CD14-positive monocyte (primary cell): ENCODE measurements around the gene TOR1A. TPM values are rescaled to one million over a fixed set of nuclear protein-coding genes. Genes with fewer than 3 reads are reported as not detected.
A peak's percentile ranks its signal among the peaks of the same experiment; 100 is the strongest.

Experiments
- DNase-seq, 3 donors: peaks; one replicate each; pipeline ENCODE4 v3.0.0-alpha.2; 2011 to 2022
- H2AFZ ChIP-seq: 2 replicates; pipeline ENCODE4 v1.6.0; 2012; ENCODE audit warnings: mild to moderate bottlenecking, low read depth, low read length, inconsistent platforms; ENCODE audit not compliant: insufficient read depth, poor library complexity, severe bottlenecking
- H3K27ac ChIP-seq, 2 donors: 1 replicate in 1 of 2; 2 replicates in 1 of 2; pipeline ENCODE4 v1.5.1; 2012 to 2013; ENCODE audit warnings: low read length in 2 of 2, control low read depth in 1 of 2, inconsistent platforms in 1 of 2, low read depth in 1 of 2, mild to moderate bottlenecking in 1 of 2
- H3K27me3 ChIP-seq, 2 donors: one replicate each; pipeline versions ENCODE4 v1.6.0 to v1.6.1; 2011 to 2013; ENCODE audit warnings: low read length in 2 of 2; ENCODE audit not compliant: control insufficient read depth in 2 of 2, insufficient read depth in 2 of 2
- H3K36me3 ChIP-seq, 2 donors: replicated peaks in 1 of 2; 1 replicate in 1 of 2; 2 replicates in 1 of 2; pipeline versions ENCODE4 v1.5.1 to v1.6.1; 2012 to 2013; ENCODE audit warnings: low read length in 2 of 2, control low read depth in 1 of 2, inconsistent platforms in 1 of 2, mild to moderate bottlenecking in 1 of 2; ENCODE audit not compliant: insufficient read depth in 2 of 2, control insufficient read depth in 1 of 2
- H3K4me1 ChIP-seq, 2 donors: 1 replicate in 1 of 2; 2 replicates in 1 of 2; pipeline versions ENCODE4 v1.5.1 to v1.6.1; 2012 to 2013; ENCODE audit warnings: low read length in 2 of 2, control low read depth in 1 of 2, inconsistent platforms in 1 of 2, mild to moderate bottlenecking in 1 of 2, moderate library complexity in 1 of 2; ENCODE audit not compliant: insufficient read depth in 2 of 2, control insufficient read depth in 1 of 2
- H3K4me2 ChIP-seq: replicated peaks from 2 replicates; pipeline ENCODE3; 2012; ENCODE audit warnings: low read length, moderate library complexity, mild to moderate bottlenecking; ENCODE audit not compliant: poor library complexity, severe bottlenecking; ENCODE audit errors: extremely low read depth
- H3K4me3 ChIP-seq, 3 experiments: fragments of 200-600 bp in 1 of 3; sonication (generic) in 1 of 3; replicated peaks in 1 of 3; 1 replicate in 2 of 3; 2 replicates in 1 of 3; pipeline ENCODE4 v1.5.1; 2011 to 2013; ENCODE audit warnings: low read length in 3 of 3, mild to moderate bottlenecking in 3 of 3, control low read depth in 2 of 3, low read depth in 2 of 3, inconsistent platforms in 1 of 3, moderate library complexity in 1 of 3
- H3K79me2 ChIP-seq: 2 replicates; pipeline ENCODE4 v1.6.0; 2012; ENCODE audit warnings: mild to moderate bottlenecking, control low read depth, inconsistent platforms, low read length, moderate library complexity; ENCODE audit not compliant: insufficient read depth
- H3K9ac ChIP-seq: 2 replicates; pipeline ENCODE4 v1.6.0; 2017; ENCODE audit warnings: low read length, mild to moderate bottlenecking; ENCODE audit not compliant: insufficient read depth, poor library complexity, severe bottlenecking
- H3K9me3 ChIP-seq, 2 donors: replicated peaks in 1 of 2; 1 replicate in 1 of 2; 2 replicates in 1 of 2; pipeline versions ENCODE4 v1.5.1 to v1.6.1; 2012 to 2013; ENCODE audit warnings: low read length in 2 of 2, control low read depth in 1 of 2; ENCODE audit not compliant: control insufficient read depth in 1 of 2, insufficient read depth in 1 of 2
- H4K20me1 ChIP-seq: 2 replicates; pipeline ENCODE4 v1.6.0; 2012; ENCODE audit warnings: mild to moderate bottlenecking, low read length, control low read depth, moderate library complexity; ENCODE audit not compliant: insufficient read depth
- H3K27ac Mint-ChIP-seq, 7 donors: one replicate each; pipeline ENCODE4 v1.8.0; 2020; ENCODE audit warnings: mild to moderate bottlenecking in 7 of 7, mixed read lengths in 7 of 7, moderate library complexity in 6 of 7, inconsistent platforms in 2 of 7
- H3K27me3 Mint-ChIP-seq, 3 donors: one replicate each; pipeline ENCODE4 v1.8.0; 2021 to 2022; ENCODE audit warnings: low read depth in 3 of 3, mild to moderate bottlenecking in 3 of 3, mixed read lengths in 3 of 3, moderate library complexity in 3 of 3, inconsistent platforms in 1 of 3
- H3K36me3 Mint-ChIP-seq, 2 donors: one replicate each; pipeline ENCODE4 v1.8.0; 2020; ENCODE audit warnings: mixed read lengths in 2 of 2, inconsistent platforms in 1 of 2, mild to moderate bottlenecking in 1 of 2
- H3K4me1 Mint-ChIP-seq: one replicate; pipeline ENCODE4 v1.8.0; 2020; ENCODE audit warnings: mild to moderate bottlenecking, mixed read lengths
- H3K4me3 Mint-ChIP-seq, 2 donors: one replicate each; pipeline ENCODE4 v1.8.0; 2020; ENCODE audit warnings: mild to moderate bottlenecking in 2 of 2, mixed read lengths in 2 of 2, moderate library complexity in 1 of 2
- H3K9me3 Mint-ChIP-seq, 7 donors: one replicate each; pipeline ENCODE4 v1.8.0; 2020 to 2022; ENCODE audit warnings: mixed read lengths in 7 of 7, mild to moderate bottlenecking in 6 of 7, moderate library complexity in 6 of 7, inconsistent platforms in 2 of 7
- WGBS: methylation state at CpG from one replicate; pipeline ENCODE4 v1.1.5; 2013; ENCODE audit warnings: missing lambda C conversion rate; ENCODE audit not compliant: insufficient coverage; 5-methylcytosine and 5-hydroxymethylcytosine counted together
- intact Hi-C, 2 donors: fragments of 100-400 bp; cut with micrococcal nuclease; formaldehyde crosslinking; loops; one replicate each; pipeline versions ENCODE4 v1.15.0 to v1.15.1; 2023
- polyA plus RNA-seq, 3 donors: library from polyadenylated mRNA; depleted of rRNA in 1 of 3; unstranded in 2 of 3; stranded (reverse) in 1 of 3; fragments of 300-500 nt in 2 of 3; fragments of >200 nt in 1 of 3; fragmentation: Illumina TruSeq in 2 of 3; gene quantifications; 1 replicate in 2 of 3; 2 replicates in 1 of 3; pipeline ENCODE4 v1.2.3, GENCODE V29; 2012 to 2021
- TF ChIP-seq, protein P1 (sequence below): fragments of 200-600 bp; IDR thresholded peaks from one replicate; pipeline ENCODE4 v1.8.0; 2022; ENCODE audit warnings: antibody characterized with exemption, mild to moderate bottlenecking

Gene TOR1A
- polyA plus RNA-seq, 3 donors = 41.2 to 95.3 (median 89.6) TPM

DNA sequence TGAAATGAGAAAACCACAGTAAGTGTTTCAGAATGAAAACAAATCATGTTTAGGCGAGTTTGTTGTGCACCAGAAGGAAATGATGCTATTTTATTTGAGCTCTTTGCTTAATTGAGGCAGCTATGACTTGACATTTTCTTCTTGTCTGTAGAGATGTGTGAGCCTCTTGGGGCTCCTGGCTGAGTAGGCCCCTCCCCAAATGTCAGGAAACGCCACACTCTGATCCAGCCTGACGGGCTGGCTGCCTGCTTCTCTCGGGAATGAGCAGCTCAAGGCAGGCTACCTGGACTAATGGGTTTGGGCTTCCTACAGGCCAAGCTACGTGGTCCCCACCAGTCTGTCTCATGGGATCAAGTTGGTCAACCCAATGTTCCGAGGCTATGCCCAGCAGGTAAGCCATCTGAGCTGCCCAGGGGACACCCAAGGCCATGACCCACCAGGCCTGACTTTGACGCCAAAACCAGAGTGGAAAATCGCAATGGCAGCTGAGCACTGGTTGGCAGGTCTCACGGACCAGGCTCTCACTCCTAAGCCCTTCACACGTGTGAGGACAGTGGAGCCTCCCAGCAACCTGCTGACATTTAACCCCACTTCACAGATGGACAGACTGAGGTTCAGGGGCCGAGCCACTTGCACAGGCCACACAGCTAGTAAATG, 41.2 kb upstream of the TOR1A start:
- peaks cover 45 to 57% of the 10 kb centered on the region in 2 donors for H3K36me3 ChIP-seq
- H3K4me1 ChIP-seq = peaks cover 8 to 11% of the 10 kb centered on the region in 2 donors
- Mint-ChIP-seq H3K27me3 (peaks cover 0 to 6% (median 0%) of the 10 kb centered on the region in 3 donors), H3K36me3 (peaks cover 41 to 87% of the 10 kb centered on the region in 2 donors), H3K9me3 (peaks cover 0 to 3% (median 0%) of the 10 kb centered on the region in 7 donors), H3K4me1 (peaks cover 31% of the 10 kb centered on the region), H3K4me3 (no peak overlapping the region), H3K27ac (no peak overlapping the region)
- H3K4me3 ChIP-seq = no peak overlapping the region
- intact Hi-C loops = no loop called here
- DNase-seq = no peak
- H3K9ac ChIP-seq = no peak overlapping the region
- no peaks in the 10 kb centered on the region for H4K20me1 ChIP-seq
- TF ChIP-seq, protein P1, sequence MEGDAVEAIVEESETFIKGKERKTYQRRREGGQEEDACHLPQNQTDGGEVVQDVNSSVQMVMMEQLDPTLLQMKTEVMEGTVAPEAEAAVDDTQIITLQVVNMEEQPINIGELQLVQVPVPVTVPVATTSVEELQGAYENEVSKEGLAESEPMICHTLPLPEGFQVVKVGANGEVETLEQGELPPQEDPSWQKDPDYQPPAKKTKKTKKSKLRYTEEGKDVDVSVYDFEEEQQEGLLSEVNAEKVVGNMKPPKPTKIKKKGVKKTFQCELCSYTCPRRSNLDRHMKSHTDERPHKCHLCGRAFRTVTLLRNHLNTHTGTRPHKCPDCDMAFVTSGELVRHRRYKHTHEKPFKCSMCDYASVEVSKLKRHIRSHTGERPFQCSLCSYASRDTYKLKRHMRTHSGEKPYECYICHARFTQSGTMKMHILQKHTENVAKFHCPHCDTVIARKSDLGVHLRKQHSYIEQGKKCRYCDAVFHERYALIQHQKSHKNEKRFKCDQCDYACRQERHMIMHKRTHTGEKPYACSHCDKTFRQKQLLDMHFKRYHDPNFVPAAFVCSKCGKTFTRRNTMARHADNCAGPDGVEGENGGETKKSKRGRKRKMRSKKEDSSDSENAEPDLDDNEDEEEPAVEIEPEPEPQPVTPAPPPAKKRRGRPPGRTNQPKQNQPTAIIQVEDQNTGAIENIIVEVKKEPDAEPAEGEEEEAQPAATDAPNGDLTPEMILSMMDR = no peak
- H2AFZ ChIP-seq = no peak overlapping the region
- H3K27ac ChIP-seq = peak overlapping the region in 1 of 2 donors; percentile 6
- H3K27me3 ChIP-seq = no peaks in the 10 kb centered on the region
- 49% methylated on average over 9 of the region's 11 CpGs for WGBS
- no peak overlapping the region for H3K4me2 ChIP-seq
- H3K9me3 ChIP-seq = no peaks in the 10 kb centered on the region
- no peaks in the 10 kb centered on the region for H3K79me2 ChIP-seq

DNA sequence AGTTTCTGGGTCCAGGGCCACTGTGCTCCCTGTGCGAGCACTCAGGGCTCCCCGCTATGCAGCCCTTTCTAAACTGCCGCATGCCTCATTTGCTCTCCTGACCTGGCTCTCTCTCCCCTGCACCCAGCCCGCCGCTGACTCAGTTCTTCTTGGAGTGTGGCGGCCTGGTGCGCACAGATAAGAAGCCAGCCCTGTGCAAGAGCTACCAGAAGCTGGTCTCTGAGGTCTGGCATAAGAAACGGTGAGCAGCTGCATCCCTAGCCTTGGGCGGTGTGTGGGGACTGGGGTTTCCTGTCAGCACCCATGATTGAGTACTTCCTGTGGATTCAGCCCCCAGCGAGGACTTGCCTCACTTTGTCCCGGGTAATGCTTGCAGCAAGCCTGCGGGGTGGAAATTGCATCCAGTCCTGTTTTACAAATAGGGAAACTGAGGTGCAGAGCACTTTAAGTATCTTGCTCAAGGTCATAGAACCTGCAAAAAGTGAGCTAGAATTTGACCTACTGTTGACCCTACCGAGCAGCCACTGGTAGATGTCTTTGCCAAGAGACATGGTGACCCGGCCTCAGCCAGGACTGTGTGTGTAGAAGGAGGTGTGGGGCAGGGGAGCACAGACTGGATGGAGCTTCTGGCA, 39.2 kb upstream of the TOR1A start:
- Histone ChIP-seq H3K4me1 (peaks cover 8 to 11% of the 10 kb centered on the region in 2 donors), H3K36me3 (peaks cover 41 to 58% of the 10 kb centered on the region in 2 donors), H3K27ac (no peak overlapping the region), H2AFZ (no peak overlapping the region), H3K9ac (peak overlapping the region; percentile 15), H3K4me2 (no peak overlapping the region), H3K27me3 (no peaks in the 10 kb centered on the region), H3K9me3 (no peaks in the 10 kb centered on the region), H3K79me2 (no peaks in the 10 kb centered on the region), H3K4me3 (no peak overlapping the region), H4K20me1 (no peaks in the 10 kb centered on the region)
- Mint-ChIP-seq H3K27me3 (peaks cover 0 to 6% (median 0%) of the 10 kb centered on the region in 3 donors), H3K9me3 (peaks cover 0 to 3% (median 0%) of the 10 kb centered on the region in 7 donors), H3K4me1 (peaks cover 31% of the 10 kb centered on the region), H3K27ac (no peak overlapping the region), H3K36me3 (peaks cover 48 to 79% of the 10 kb centered on the region in 2 donors), H3K4me3 (no peak overlapping the region)
- 2% methylated on average over 14 of the region's 14 CpGs for WGBS
- intact Hi-C loops = no loop called here
- TF ChIP-seq, protein P1 = no peak
- no peak for DNase-seq
